C4-2B (cell line): Measurements from ENCODE around the gene ZFC3H1.
A peak's percentile ranks its signal among the peaks of the same experiment; 100 is the strongest.
"Not testable (repeated sequence)": the region's sequence is repeated elsewhere in the genome, so short reads cannot be mapped to it uniquely, and the experiment has no call there.

Experiments
- H3K27ac ChIP-seq: fragments of 450-650 bp; 2 replicates; pipeline ENCODE4 v1.5.1; 2017
- CTCF ChIP-seq: fragments of 450-650 bp; conservative IDR thresholded peaks from 2 replicates; pipeline ENCODE4 v1.5.1; 2017; ENCODE audit warnings: mild to moderate bottlenecking
- ZFX ChIP-seq: fragments of 450-650 bp; IDR thresholded peaks from 2 replicates; pipeline ENCODE4 v1.6.1; 2017

ZFC3H1 gene

GRCh38 chr12:71695782-71696181 lies 32.1 kb upstream of the ZFC3H1 start:
- no peak overlapping the region for H3K27ac ChIP-seq
- no peak for TF ChIP-seq CTCF
- TF ChIP-seq ZFX: no peak

- no peak overlapping the region for H3K27ac ChIP-seq
- TF ChIP-seq CTCF (no peak), ZFX (no peak)
These were observed 30.6 kb upstream of the ZFC3H1 start for GRCh38 chr12:71694099-71694820.

- H3K27ac ChIP-seq: not testable (repeated sequence)
These were observed 30.0 kb upstream of the ZFC3H1 start for GRCh38 chr12:71693651-71694050.

- TF ChIP-seq CTCF (no peak), ZFX (no peak)
- H3K27ac ChIP-seq: no peak overlapping the region
These were observed 29.5 kb upstream of the ZFC3H1 start for GRCh38 chr12:71693126-71693525.

GRCh38 chr12:71691504-71692129 lies 28.0 kb upstream of the ZFC3H1 start:
- H3K27ac ChIP-seq: no peak overlapping the region
- TF ChIP-seq CTCF: no peak
- no peak for TF ChIP-seq ZFX

GRCh38 chr12:71688961-71689570 lies 25.4 kb upstream of the ZFC3H1 start:
- TF ChIP-seq ZFX (no peak), CTCF (no peak)
- H3K27ac ChIP-seq: no peak overlapping the region

GRCh38 chr12:71687172-71687571 lies 23.5 kb upstream of the ZFC3H1 start:
- not testable (repeated sequence) for H3K27ac ChIP-seq

- TF ChIP-seq CTCF (no peak), ZFX (no peak)
- H3K27ac ChIP-seq: peak overlapping the region; percentile 88
These were observed 23.0 kb upstream of the ZFC3H1 start for GRCh38 chr12:71686658-71687025.
